Measurements from ENCODE around the gene SLC22A7.

DNA sequence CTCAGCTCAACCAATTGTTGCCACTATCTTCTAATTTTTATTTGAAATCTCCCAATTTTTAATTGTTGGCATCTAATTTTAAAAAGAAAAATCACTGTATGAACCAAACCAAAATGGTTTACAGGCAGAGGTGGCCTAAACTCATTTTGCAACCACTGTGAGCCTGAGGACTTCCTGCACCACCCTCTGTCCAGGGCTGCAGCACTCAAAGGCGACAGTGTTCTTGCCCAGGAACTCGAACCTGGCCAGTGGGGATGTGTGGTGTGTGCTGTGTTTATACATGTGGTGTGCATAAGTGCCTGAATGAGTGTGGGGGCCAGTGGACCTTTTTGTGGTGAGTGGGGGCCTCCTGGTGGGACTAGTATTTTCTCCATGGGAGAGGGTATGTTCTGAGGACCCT is 24.4 kb upstream of the SLC22A7 start:
- TF ChIP-seq LEF1 (IDR thresholded peaks at IDR 0.05; ENCODE audit: borderline replicate concordance) (no peak), BHLHE40 (IDR thresholded peaks at IDR 0.05; ENCODE audit: borderline replicate concordance) (no peak)
